ENCODE measurements around the gene SEC61G. TPM values are rescaled to one million over a fixed set of nuclear protein-coding genes. Genes with fewer than 3 reads are reported as not detected.

The SEC61G gene
- total RNA-seq, 1 donor from 2014 or later = 81.5 TPM

- Histone ChIP-seq H3K27ac (no peak overlapping the region), H3K9me3 (no peaks in the 10 kb centered on the region), H3K4me3 (no peak overlapping the region), H3K27me3 (no peaks in the 10 kb centered on the region), H3K4me1 (no peaks in the 10 kb centered on the region), H3K36me3 (no peaks in the 10 kb centered on the region)
- intact Hi-C loops (cut with DNase I) = no loop called here
- TF ChIP-seq CTCF (IDR thresholded peaks at IDR 0.05) (no peak), POLR2A (IDR thresholded peaks at IDR 0.05) (no peak), POLR2AphosphoS5 (IDR thresholded peaks at IDR 0.05; ENCODE audit: insufficient read depth in 1 of 2, low read depth in 1 of 2) (no peak)
- DNase-seq (ENCODE audit: extremely low spot score in 2 of 2) = no peak
These were observed 36.5 kb downstream of the SEC61G start for GRCh38 chr7:54722502-54722901.

DNA sequence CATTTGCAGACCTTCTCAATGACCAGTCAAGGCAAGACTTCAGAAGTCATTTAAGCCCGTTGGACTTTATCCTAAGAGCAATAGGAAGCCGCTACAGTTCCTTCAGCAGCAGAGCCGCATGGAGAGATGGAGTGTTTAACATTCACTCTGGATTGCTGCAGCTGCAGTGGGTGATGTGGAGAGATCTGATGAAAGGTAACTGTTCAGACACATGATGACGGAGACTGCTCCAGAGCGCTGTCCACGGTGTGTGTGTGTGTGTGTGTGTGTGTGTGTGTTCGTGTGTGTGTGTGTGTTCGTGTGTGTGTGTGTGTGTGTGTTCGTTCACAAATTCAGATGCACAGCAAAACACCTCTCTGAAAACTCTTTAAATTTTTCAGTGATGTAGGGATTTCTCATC is 37.0 kb downstream of the SEC61G start:
- TF ChIP-seq POLR2AphosphoS5 (IDR thresholded peaks at IDR 0.05; ENCODE audit: insufficient read depth in 1 of 2, low read depth in 1 of 2) (no peak), CTCF (IDR thresholded peaks at IDR 0.05) (no peak), POLR2A (IDR thresholded peaks at IDR 0.05) (no peak)
- no peaks in the 10 kb centered on the region for H3K27me3 ChIP-seq
- no peak for DNase-seq (ENCODE audit: extremely low spot score in 2 of 2)
- no peaks in the 10 kb centered on the region for H3K4me1 ChIP-seq
- no peak overlapping the region for H3K27ac ChIP-seq
- no peaks in the 10 kb centered on the region for H3K9me3 ChIP-seq
- intact Hi-C loops (cut with DNase I) = no loop called here
- no peak overlapping the region for H3K4me3 ChIP-seq
- H3K36me3 ChIP-seq = no peaks in the 10 kb centered on the region

- TF ChIP-seq CTCF (IDR thresholded peaks at IDR 0.05) = no peak
- no peak for TF ChIP-seq POLR2AphosphoS5 (IDR thresholded peaks at IDR 0.05; ENCODE audit: insufficient read depth in 1 of 2, low read depth in 1 of 2)
- no peak for TF ChIP-seq POLR2A (IDR thresholded peaks at IDR 0.05)
- no peaks in the 10 kb centered on the region for H3K27me3 ChIP-seq
- H3K9me3 ChIP-seq = no peaks in the 10 kb centered on the region
- H3K27ac ChIP-seq = no peak overlapping the region
- H3K36me3 ChIP-seq = no peaks in the 10 kb centered on the region
- no peaks in the 10 kb centered on the region for H3K4me1 ChIP-seq
- H3K4me3 ChIP-seq = no peak overlapping the region
- DNase-seq (ENCODE audit: extremely low spot score in 2 of 2) = no peak
- intact Hi-C loops (cut with DNase I) = no loop called here
These were observed 39.0 kb downstream of the SEC61G start for GRCh38 chr7:54719974-54720373.

GRCh38 chr7:54719425-54719824 is 39.6 kb downstream of the SEC61G start:
- Histone ChIP-seq H3K27me3 (no peaks in the 10 kb centered on the region), H3K9me3 (no peaks in the 10 kb centered on the region), H3K36me3 (no peaks in the 10 kb centered on the region), H3K4me1 (no peaks in the 10 kb centered on the region), H3K27ac (no peak overlapping the region), H3K4me3 (no peak overlapping the region)
- TF ChIP-seq POLR2A (IDR thresholded peaks at IDR 0.05) (no peak), POLR2AphosphoS5 (IDR thresholded peaks at IDR 0.05; ENCODE audit: insufficient read depth in 1 of 2, low read depth in 1 of 2) (no peak)
- no peak for DNase-seq (ENCODE audit: extremely low spot score in 2 of 2)
- intact Hi-C loops (cut with DNase I) = no loop called here

GRCh38 chr7:54712820-54713219 is 46.2 kb downstream of the SEC61G start:
- TF ChIP-seq CTCF (IDR thresholded peaks at IDR 0.05) (no peak), POLR2A (IDR thresholded peaks at IDR 0.05) (no peak), POLR2AphosphoS5 (IDR thresholded peaks at IDR 0.05; ENCODE audit: insufficient read depth in 1 of 2, low read depth in 1 of 2) (no peak)
- no peaks in the 10 kb centered on the region for H3K9me3 ChIP-seq

More at GRCh38 chr7:54712820-54713219, 46.2 kb downstream of the SEC61G start:
- no peak for DNase-seq (ENCODE audit: extremely low spot score in 2 of 2)
- Histone ChIP-seq H3K27ac (no peak overlapping the region), H3K36me3 (no peaks in the 10 kb centered on the region), H3K27me3 (no peaks in the 10 kb centered on the region), H3K4me1 (no peaks in the 10 kb centered on the region), H3K4me3 (no peak overlapping the region)
- intact Hi-C loops (cut with DNase I) = no loop called here

Measured in vagina (tissue), 2 donors.